K562 (cell line): ENCODE data around the gene INS. TPM values are rescaled to one million over a fixed set of nuclear protein-coding genes. Genes with fewer than 3 reads are reported as not detected.

ENCODE experiments used
- ATAC-seq: fragments of 200-7000 bp; cut with Tn5 transposase; 3 replicates; pipeline ENCODE4 v1.9.1; 2020; ENCODE audit warnings: moderate library complexity
- BruUV-seq: library from RNA; stranded (reverse); fragments of 400-500 nt; replicated peaks from 2 replicates; lab custom pipeline; 2021; lab: Mats Ljungman, UMichigan
- CTCF ChIA-PET: fragments of 300-600 bp; formaldehyde crosslinking; extraction: SDS; loops from one replicate; lab custom pipeline; 2021; ENCODE audit warnings: low intra/inter-chr PET ratio; lab: Yijun Ruan, JAX
- POLR2A ChIA-PET: fragments of 300-600, 350-650 bp; sonication (Branson Sonifier 250); formaldehyde crosslinking; extraction: SDS; loops from one replicate; lab custom pipeline; 2021; ENCODE audit warnings: antibody characterized with exemption, inconsistent platforms; lab: Yijun Ruan, JAX
- DNase-seq, 4 experiments: peaks; one replicate each; pipeline versions ENCODE4 v3.0.0 to v3.0.0-alpha.2; 2011 to 2018; ENCODE audit warnings: low spot score in 3 of 4, mixed read lengths in 3 of 4; ENCODE audit errors: extremely low read depth in 1 of 4
- FAIRE-seq: peaks from 2 replicates; lab custom pipeline; 2011; peaks lifted over from hg19 to GRCh38; lab: Jason Lieb, UNC
- H2AFZ ChIP-seq: 2 replicates; pipeline ENCODE4 v1.6.0; 2011; ENCODE audit warnings: low read depth, low read length, control low read depth, inconsistent platforms
- H3K27ac ChIP-seq: fragments of 200-600 bp; 3 replicates; pipeline ENCODE4 v1.8.0; 2011; ENCODE audit warnings: low read depth, mild to moderate bottlenecking, control low read depth, inconsistent platforms, low read length, moderate library complexity, mixed read lengths; ENCODE audit errors: extremely low read depth
- H3K27me3 ChIP-seq, 2 experiments: fragments of 300-600 bp in 1 of 2; 2 replicates in 1 of 2; 3 replicates in 1 of 2; pipeline versions ENCODE4 v1.6.0 to v1.8.0; 2011; ENCODE audit warnings: inconsistent platforms in 2 of 2, low read length in 2 of 2, mild to moderate bottlenecking in 1 of 2, mixed read lengths in 1 of 2, moderate library complexity in 1 of 2; ENCODE audit not compliant: control insufficient read depth in 2 of 2, insufficient read depth in 2 of 2
- H3K36me3 ChIP-seq: fragments of 300-600 bp; 3 replicates; pipeline ENCODE4 v1.8.0; 2011; ENCODE audit warnings: mild to moderate bottlenecking, low read length, inconsistent platforms; ENCODE audit not compliant: control insufficient read depth, insufficient read depth
- H3K4me1 ChIP-seq, 2 experiments: fragments of 200-600 bp in 1 of 2; replicated peaks in 1 of 2; 2 replicates in 1 of 2; 3 replicates in 1 of 2; pipeline versions ENCODE4 v1.5.1 to v1.8.0; 2011; ENCODE audit warnings: inconsistent platforms in 2 of 2, low read length in 2 of 2, mild to moderate bottlenecking in 1 of 2, mixed read lengths in 1 of 2, moderate library complexity in 1 of 2; ENCODE audit not compliant: control insufficient read depth in 2 of 2, insufficient read depth in 2 of 2
- H3K4me2 ChIP-seq: 2 replicates; pipeline ENCODE4 v1.6.1; 2011; ENCODE audit warnings: low read length, control low read depth, inconsistent platforms, mixed read lengths; ENCODE audit not compliant: insufficient read depth
- H3K4me3 ChIP-seq: fragments of 200-600 bp; sonication (generic), shearing (Covaris generic); 2 replicates; pipeline ENCODE4 v1.5.1; 2016; ENCODE audit warnings: control low read depth, inconsistent platforms
- H3K79me2 ChIP-seq: fragments of 200-600 bp; 3 replicates; pipeline ENCODE4 v1.8.0; 2011; ENCODE audit warnings: low read length, inconsistent platforms; ENCODE audit not compliant: control insufficient read depth, insufficient read depth
- H3K9ac ChIP-seq, 2 experiments: 2 replicates each; pipeline versions ENCODE4 v1.6.0 to v1.6.1; 2011; ENCODE audit warnings: low read depth in 2 of 2, low read length in 2 of 2, control low read depth in 1 of 2, inconsistent platforms in 1 of 2, mild to moderate bottlenecking in 1 of 2, mixed read lengths in 1 of 2; ENCODE audit not compliant: insufficient read depth in 1 of 2
- H3K9me1 ChIP-seq: one replicate; pipeline ENCODE4 v1.6.0; 2011; ENCODE audit warnings: inconsistent platforms, mild to moderate bottlenecking, low read length, moderate library complexity; ENCODE audit not compliant: control insufficient read depth, insufficient read depth
- H3K9me3 ChIP-seq: replicated peaks from 2 replicates; pipeline ENCODE4 v1.5.1; 2011; ENCODE audit warnings: low read depth, low read length, inconsistent platforms; ENCODE audit not compliant: control insufficient read depth, insufficient read depth
- H4K20me1 ChIP-seq: replicated peaks from 2 replicates; pipeline ENCODE4 v1.6.1; 2011; ENCODE audit warnings: low read length, inconsistent platforms, mixed read lengths; ENCODE audit not compliant: control insufficient read depth, insufficient read depth
- ARID1B ChIP-seq: fragments of 450-650 bp; IDR thresholded peaks from 2 replicates; pipeline ENCODE4 v1.6.1; 2016; ENCODE audit warnings: antibody characterized with exemption, mild to moderate bottlenecking, inconsistent platforms
- BRD4 ChIP-seq: fragments of 200-600 bp; sonication (generic); IDR thresholded peaks from 2 replicates; pipeline ENCODE4 v1.6.1; 2017; ENCODE audit warnings: inconsistent platforms
- BRF2 ChIP-seq: IDR thresholded peaks from 3 replicates; pipeline ENCODE4 v1.6.1; 2011; ENCODE audit warnings: borderline replicate concordance, mild to moderate bottlenecking; ENCODE audit not compliant: insufficient read length, insufficient read depth
- FOXA3 ChIP-seq, 2 experiments: fragments of 450-650 bp in 1 of 2; sonication (generic) in 1 of 2; formaldehyde crosslinking; IDR thresholded peaks in 1 of 2; conservative IDR thresholded peaks in 1 of 2; 2 replicates each; pipeline versions ENCODE4 v1.4.0 to v1.8.0; 2020 to 2022; ENCODE audit warnings: mild to moderate bottlenecking in 2 of 2, missing genetic modification reagents in 1 of 2
- MEF2A ChIP-seq: IDR thresholded peaks from 2 replicates; pipeline ENCODE4 v1.6.1; 2011; ENCODE audit warnings: low read depth, mild to moderate bottlenecking, low read length, moderate library complexity; ENCODE audit not compliant: control insufficient read depth
- MLLT1 ChIP-seq, 2 experiments: fragments of 450-650 bp; IDR thresholded peaks; 2 replicates each; pipeline ENCODE4 v1.6.1; 2016
- MXI1 ChIP-seq: IDR thresholded peaks from 2 replicates; pipeline ENCODE4 v1.6.1; 2011; ENCODE audit warnings: low read depth, mild to moderate bottlenecking, improper control_type of control experiment, low read length
- NR3C1 ChIP-seq: sonication (generic); formaldehyde crosslinking; IDR thresholded peaks from 2 replicates; pipeline ENCODE4 v1.8.1; 2022; ENCODE audit warnings: missing genetic modification reagents
- SFPQ ChIP-seq: fragments of 200-400 bp; formaldehyde crosslinking; IDR thresholded peaks from 2 replicates; pipeline ENCODE4 v1.6.1; 2017; ENCODE audit warnings: mild to moderate bottlenecking, low read depth, low read length, moderate library complexity
- SRSF9 ChIP-seq: fragments of 200-400 bp; formaldehyde crosslinking; IDR thresholded peaks from 2 replicates; pipeline ENCODE4 v1.6.1; 2017; ENCODE audit warnings: low read depth, low read length, borderline replicate concordance
- WGBS: fragments of 100-300 bp; shearing (Covaris generic); methylation state at CpG from one replicate; pipeline ENCODE4 v1.1.6; 2016; ENCODE audit warnings: low coverage, mixed read lengths; ENCODE audit not compliant: insufficient coverage; ENCODE audit errors: missing lambda C conversion rate; 5-methylcytosine and 5-hydroxymethylcytosine counted together
- in situ Hi-C: fragments of 300-500 bp; cut with MboI; formaldehyde crosslinking; loops from 4 replicates; pipeline ENCODE4 v1.15.0; 2018; ENCODE audit warnings: inconsistent platforms, mixed read lengths
- intact Hi-C: fragments of 100-400 bp; cut with micrococcal nuclease; formaldehyde crosslinking; loops from 2 replicates; pipeline ENCODE4 v1.14.2; 2022
- polyA plus RNA-seq, 8 experiments: library from polyadenylated mRNA; depleted of rRNA in 4 of 8; stranded (reverse) in 5 of 8; unstranded in 3 of 8; fragments of >200 nt; fragmentation: Nextera tagmentation in 2 of 8; fragmentation: Illumina TruSeq in 1 of 8; extraction: Ambion mirVana in 2 of 8; extraction: Trizol in 1 of 8; gene quantifications; 2 replicates each; pipeline versions ENCODE4 v1.2.1 to v1.2.3, GENCODE V29; 2011 to 2014; ENCODE audit warnings: inconsistent platforms in 1 of 8, missing spikeins in 1 of 8
- total RNA-seq, 7 experiments: library from RNA; depleted of rRNA in 6 of 7; stranded (reverse); fragments of >200 nt in 6 of 7; fragmentation: Illumina TruSeq in 2 of 7; extraction: Trizol in 2 of 7; gene quantifications; 2 replicates each; pipeline versions ENCODE4 v1.2.1 to v1.2.3, GENCODE V29; 2011 to 2021; ENCODE audit warnings: low replicate concordance in 1 of 7
- TF ChIP-seq, protein P1 (sequence below): fragments of 450-650 bp; IDR thresholded peaks from 2 replicates; pipeline ENCODE4 v1.7.1; 2018; ENCODE audit warnings: mild to moderate bottlenecking, low read depth; ENCODE audit not compliant: partially characterized antibody
- TF ChIP-seq, protein P2 (sequence below): fragments of 450-650 bp; formaldehyde crosslinking; IDR thresholded peaks from 2 replicates; pipeline ENCODE4 v1.4.0; 2020; ENCODE audit warnings: mild to moderate bottlenecking

INS gene
- total and polyA plus RNA-seq, 9 of the 15 experiments (the other 6 are each of a cell fraction or from before 2014, with no cell fraction given) = not detected

DNA sequence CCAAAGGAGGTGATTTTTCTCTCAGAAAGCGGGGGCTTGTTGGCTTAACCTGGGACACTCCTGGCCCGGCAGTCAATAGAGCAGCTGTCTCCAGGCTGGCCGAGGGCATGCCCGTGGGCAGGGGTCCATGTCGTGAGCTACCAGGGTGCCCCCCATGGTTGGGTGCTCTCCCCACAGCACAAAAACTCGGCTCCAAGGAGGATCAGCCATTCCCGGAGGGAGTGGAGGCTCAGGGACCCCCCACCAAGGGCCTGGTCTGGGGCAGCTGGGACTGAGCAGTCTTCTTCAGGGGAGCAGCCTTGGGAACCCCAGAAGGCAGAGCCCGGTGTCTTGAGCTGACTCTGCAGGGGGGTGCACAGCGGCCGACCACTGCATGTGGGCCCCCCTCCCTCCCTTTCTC lies 31.4 kb upstream of the INS start (continued):
- TF ChIP-seq, protein P1, sequence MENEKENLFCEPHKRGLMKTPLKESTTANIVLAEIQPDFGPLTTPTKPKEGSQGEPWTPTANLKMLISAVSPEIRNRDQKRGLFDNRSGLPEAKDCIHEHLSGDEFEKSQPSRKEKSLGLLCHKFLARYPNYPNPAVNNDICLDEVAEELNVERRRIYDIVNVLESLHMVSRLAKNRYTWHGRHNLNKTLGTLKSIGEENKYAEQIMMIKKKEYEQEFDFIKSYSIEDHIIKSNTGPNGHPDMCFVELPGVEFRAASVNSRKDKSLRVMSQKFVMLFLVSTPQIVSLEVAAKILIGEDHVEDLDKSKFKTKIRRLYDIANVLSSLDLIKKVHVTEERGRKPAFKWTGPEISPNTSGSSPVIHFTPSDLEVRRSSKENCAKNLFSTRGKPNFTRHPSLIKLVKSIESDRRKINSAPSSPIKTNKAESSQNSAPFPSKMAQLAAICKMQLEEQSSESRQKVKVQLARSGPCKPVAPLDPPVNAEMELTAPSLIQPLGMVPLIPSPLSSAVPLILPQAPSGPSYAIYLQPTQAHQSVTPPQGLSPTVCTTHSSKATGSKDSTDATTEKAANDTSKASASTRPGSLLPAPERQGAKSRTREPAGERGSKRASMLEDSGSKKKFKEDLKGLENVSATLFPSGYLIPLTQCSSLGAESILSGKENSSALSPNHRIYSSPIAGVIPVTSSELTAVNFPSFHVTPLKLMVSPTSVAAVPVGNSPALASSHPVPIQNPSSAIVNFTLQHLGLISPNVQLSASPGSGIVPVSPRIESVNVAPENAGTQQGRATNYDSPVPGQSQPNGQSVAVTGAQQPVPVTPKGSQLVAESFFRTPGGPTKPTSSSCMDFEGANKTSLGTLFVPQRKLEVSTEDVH = no peak
- TF ChIP-seq NR3C1 (no peak), MLLT1 (IDR thresholded peaks at IDR 0.05) (no peak)

DNA sequence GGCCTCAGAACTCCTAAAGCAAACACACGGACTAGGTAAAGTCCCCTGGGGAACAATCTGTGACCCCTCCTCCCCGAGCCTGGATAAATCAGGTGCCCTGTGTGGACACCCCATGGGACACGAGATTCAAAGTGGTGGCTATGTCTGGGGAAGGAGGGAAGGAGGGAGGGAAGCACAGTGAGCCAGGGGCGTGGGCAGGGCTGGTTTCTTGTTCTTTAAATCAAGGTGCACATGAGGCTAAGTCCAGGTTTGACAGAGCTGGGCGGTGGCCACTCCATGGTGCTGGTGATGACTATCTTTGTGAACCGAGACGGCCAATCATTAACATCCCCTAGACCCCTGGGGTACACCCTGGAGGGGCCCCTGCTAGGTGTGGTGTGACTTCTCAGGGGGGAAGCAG lies 30.9 kb upstream of the INS start:
- H3K9me3 ChIP-seq = no peaks in the 10 kb centered on the region
- no peak overlapping the region for H3K4me3 ChIP-seq
- ChIA-PET CTCF (no interaction called here), POLR2A (no interaction called here)
- H3K27ac ChIP-seq = no peak overlapping the region
- under 1% methylated on average over 7 of the region's 7 CpGs for WGBS
- intact Hi-C loops (loop anchor here (10.0 kb wide), 1 partner anchor 343 kb away; no protein-coding TSS in a partner anchor), in situ Hi-C loops (no loop called here)
- H3K9me1 ChIP-seq = peaks cover 4% of the 10 kb centered on the region
- H4K20me1 ChIP-seq = peaks cover 14% of the 10 kb centered on the region
- no peaks in the 10 kb centered on the region for H3K79me2 ChIP-seq
- FAIRE-seq (no peak), ATAC-seq (no peak), DNase-seq (no peak)
- H3K4me1 ChIP-seq = peaks cover 2 to 56% of the 10 kb centered on the region in 2 experiments; a peak in 3 of 5 replicates
- H3K36me3 ChIP-seq = no peaks in the 10 kb centered on the region
- no TSS peak for BruUV-seq
- no peak overlapping the region for H3K4me2 ChIP-seq
- peaks cover 14 to 56% of the 10 kb centered on the region in 2 experiments; a peak in 4 of 5 replicates for H3K27me3 ChIP-seq
- H3K9ac ChIP-seq = no peak overlapping the region
- H2AFZ ChIP-seq = no peak overlapping the region
- TF ChIP-seq SRSF9 (no peak), ARID1B (no peak), BRF2 (no peak), MXI1 (no peak), MEF2A (no peak), BRD4 (no peak), FOXA3 (CRISPR knock-in tag; conservative IDR thresholded peaks at IDR 0.05 in 1 of 2, IDR thresholded peaks at IDR 0.05 in 1 of 2) (no peak), SFPQ (no peak)
- TF ChIP-seq, protein P2, sequence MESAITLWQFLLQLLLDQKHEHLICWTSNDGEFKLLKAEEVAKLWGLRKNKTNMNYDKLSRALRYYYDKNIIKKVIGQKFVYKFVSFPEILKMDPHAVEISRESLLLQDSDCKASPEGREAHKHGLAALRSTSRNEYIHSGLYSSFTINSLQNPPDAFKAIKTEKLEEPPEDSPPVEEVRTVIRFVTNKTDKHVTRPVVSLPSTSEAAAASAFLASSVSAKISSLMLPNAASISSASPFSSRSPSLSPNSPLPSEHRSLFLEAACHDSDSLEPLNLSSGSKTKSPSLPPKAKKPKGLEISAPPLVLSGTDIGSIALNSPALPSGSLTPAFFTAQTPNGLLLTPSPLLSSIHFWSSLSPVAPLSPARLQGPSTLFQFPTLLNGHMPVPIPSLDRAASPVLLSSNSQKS (CRISPR knock-in tag) = no peak
